Mammary epithelial cell (primary cell): ENCODE measurements around the gene OLFM1.

Experiments
- EZH2 ChIP-seq: IDR thresholded peaks from 2 replicates; pipeline ENCODE4 v1.6.1; 2012; ENCODE audit warnings: low read length, inconsistent platforms, borderline replicate concordance
- TF ChIP-seq, protein P1 (sequence below), 2 donors: IDR thresholded peaks in 1 of 2; conservative IDR thresholded peaks in 1 of 2; 2 replicates each; pipeline ENCODE4 v1.5.1; 2011 to 2012; ENCODE audit warnings: inconsistent platforms in 2 of 2, low read length in 2 of 2, mild to moderate bottlenecking in 2 of 2, control low read depth in 1 of 2, low read depth in 1 of 2; ENCODE audit not compliant: insufficient read depth in 1 of 2; ENCODE audit errors: extremely low read depth in 1 of 2

DNA sequence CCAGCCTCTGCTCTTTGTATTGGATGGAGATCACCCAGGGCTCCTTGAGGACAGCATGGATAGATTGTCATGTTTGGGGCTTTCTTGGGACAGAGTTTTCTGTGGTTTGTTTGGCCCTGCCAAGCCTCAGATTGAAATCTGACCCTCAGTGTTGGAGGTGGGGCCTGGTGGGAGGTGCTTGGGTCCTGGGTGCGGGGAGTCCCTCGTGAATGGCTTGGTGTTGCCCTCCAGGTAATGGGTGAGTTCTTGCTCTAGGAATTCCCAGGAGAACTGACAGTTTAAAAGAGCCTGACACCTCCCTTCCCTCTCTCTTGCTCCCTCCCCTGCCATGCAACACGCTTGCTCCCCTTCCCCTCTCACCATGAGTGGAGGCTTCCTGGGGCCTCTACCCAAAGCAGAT, 48.6 kb upstream of the OLFM1 start:
- TF ChIP-seq, protein P1, sequence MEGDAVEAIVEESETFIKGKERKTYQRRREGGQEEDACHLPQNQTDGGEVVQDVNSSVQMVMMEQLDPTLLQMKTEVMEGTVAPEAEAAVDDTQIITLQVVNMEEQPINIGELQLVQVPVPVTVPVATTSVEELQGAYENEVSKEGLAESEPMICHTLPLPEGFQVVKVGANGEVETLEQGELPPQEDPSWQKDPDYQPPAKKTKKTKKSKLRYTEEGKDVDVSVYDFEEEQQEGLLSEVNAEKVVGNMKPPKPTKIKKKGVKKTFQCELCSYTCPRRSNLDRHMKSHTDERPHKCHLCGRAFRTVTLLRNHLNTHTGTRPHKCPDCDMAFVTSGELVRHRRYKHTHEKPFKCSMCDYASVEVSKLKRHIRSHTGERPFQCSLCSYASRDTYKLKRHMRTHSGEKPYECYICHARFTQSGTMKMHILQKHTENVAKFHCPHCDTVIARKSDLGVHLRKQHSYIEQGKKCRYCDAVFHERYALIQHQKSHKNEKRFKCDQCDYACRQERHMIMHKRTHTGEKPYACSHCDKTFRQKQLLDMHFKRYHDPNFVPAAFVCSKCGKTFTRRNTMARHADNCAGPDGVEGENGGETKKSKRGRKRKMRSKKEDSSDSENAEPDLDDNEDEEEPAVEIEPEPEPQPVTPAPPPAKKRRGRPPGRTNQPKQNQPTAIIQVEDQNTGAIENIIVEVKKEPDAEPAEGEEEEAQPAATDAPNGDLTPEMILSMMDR (conservative IDR thresholded peaks at IDR 0.05 in 1 of 2, IDR thresholded peaks at IDR 0.05 in 1 of 2; ENCODE audit: extremely low read depth in 1 of 2, insufficient read depth in 1 of 2, low read depth in 1 of 2, low read length in 2 of 2): no peak
- no peak for TF ChIP-seq EZH2
